Stimulated activated CD8-positive, alpha-beta memory T cell treated with anti-CD3 and anti-CD28 coated beads, Interleukin-7, amount 100 ng/mL, for 24 hours (primary cell): ENCODE data around the gene FGD2.
A peak's percentile ranks its signal among the peaks of the same experiment; 100 is the strongest.
"Not testable (repeated sequence)": the region's sequence is repeated elsewhere in the genome, so short reads cannot be mapped to it uniquely, and the experiment has no call there.

Source experiments
- DNase-seq: peaks from one replicate; pipeline ENCODE4 v3.0.0-alpha.2; 2020; ENCODE audit warnings: low read depth

FGD2 gene

DNA sequence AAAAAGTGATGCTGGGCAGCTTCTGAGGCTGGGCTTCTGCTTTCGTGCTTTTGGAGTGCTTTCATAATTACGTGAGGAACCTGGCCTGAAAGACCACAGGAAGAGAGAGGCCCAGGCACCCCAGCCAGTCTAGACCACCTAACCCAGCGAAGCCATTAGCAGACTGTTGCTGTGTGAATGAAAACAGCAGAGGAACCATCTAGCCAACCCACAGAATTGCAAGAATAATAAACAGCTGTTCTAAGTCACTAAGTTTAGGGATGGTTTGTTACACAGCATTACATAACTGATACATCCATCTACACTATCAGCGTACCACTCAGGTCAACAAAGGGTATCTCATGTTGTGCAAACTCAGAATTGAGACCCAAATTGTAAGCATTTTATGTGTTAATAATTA is 34.5 kb downstream of the FGD2 start:
- DNase-seq, result no peak

DNA sequence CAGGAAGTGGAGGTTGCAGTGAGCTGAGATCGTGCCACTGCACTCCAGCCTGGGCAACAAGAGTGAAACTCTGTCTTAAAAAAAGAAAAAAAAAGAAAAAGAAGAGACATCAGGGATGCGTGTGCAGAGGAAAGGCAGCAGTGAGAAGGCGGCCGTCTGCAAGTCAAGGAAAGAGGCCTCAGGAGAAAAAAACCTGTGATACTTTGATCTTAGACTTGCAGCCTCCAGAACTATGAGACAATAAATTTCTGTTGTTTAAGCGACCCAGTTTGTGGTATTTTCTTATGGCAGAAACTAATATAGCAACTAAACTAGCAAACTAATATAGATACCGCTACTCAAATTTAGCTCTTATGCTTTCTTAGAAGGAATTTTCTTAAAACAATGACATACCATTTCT is 36.1 kb downstream of the FGD2 start:
- no peak for DNase-seq

DNA sequence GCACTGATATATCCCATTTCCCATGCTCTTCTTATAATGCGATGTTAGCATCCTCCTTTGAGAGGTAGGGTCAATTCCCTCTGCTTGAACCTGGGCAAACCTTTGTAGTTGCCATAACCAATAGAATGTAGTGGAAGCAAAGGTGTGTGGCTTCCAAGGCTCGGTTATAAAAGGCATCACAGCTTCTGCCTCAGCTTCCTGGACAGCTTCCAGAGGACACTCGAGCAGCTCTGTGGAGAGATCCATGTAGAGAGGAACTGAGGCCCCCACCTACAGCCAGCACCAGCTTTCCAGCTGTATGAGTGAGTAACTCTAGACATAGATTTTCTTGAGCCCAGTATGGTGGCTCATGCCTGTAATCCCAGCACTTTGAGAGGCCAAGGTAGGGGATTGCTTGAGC is 36.7 kb downstream of the FGD2 start:
- DNase-seq, result no peak

DNA sequence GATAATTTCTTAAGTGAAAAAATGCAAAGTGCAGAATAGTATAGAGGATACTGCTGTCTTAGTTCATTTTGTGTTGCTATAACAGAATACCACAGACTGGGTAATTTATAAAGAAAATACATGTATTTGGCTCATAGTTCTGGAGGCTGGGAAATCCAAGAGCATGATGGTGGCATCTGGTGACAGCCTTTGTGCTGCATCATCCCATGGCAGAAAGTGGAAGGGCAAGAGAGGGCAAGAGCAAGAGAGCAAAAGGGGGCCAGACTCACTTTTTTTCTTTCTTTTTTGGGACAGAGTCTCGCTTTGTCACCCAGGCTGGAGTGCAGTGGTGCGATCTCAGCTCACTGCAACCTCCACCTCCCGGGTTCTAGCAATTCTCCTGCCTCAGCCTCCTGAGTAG is 37.6 kb downstream of the FGD2 start:
- not testable (repeated sequence) for DNase-seq

DNA sequence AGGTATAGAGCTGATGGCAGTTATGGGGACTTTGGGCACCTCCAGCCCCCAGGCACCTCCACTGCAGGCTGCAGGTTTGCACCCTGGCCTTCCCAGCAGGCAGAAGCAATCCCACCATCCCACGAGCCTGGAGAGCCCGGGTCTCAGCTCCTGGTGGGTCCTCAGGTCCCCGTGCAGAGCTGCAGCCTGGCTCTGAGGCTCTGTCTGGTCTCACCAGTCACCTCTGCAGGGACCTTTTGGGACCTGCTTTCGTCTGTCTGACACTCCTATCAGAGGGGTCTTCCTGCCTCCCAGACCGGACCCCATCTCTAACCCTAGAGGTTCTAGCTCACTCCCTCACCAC is 41.9 kb downstream of the FGD2 start:
- no peak for DNase-seq

DNA sequence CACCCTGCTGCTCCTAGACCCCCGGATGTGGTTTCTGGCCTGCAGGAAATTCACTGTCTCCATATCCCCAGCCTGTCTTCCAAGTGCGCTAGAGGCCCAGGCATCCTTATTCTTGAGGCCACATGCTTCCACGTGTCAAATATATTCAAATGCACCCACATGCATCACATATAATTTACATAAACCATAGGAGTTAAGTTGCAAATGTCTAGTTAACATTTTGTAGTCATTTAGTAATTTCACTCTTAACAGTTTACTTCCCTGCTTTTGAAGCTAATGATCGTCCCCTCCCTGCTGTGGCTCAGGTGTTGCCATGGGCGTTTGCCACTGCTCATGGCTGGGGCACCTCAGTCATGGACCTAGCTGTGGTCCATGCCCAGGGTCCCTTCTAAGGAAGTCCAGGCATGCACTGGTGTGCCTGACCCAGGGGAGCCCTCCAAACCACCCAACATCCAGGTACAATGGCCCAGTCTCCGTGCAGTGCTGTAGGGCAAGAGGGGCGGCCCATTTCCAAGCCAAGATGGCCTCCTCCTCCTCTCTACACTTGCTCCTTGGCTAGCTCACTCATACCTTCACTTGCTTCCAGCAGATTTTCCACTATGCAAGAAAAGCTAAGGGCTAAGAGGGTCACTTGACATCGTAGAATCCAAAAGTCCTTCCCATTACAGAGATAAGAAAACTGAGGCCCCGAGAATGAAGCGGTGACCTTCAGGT is 42.4 kb downstream of the FGD2 start:
- DNase-seq, result no peak

DNA sequence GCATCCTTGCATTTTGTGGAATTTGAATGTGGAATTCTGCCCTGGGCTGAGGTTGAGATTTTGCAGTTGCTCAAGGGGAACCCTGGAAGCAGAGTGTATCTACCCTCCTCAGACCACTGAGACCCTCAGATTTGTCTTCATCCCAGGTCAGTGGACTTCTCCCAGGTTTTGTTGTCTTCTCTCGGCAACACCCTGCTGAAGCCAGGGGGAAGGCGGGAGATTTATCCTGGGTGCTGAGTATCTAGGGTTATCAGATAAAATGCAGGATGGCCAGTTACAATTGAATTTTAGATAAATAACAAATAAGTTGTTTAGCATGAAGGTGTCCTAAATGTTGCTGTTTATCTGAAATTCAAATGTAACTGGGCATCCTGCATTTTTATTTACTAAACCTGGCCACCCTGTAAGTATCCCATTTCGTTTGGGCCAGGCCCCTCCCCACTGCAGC is 43.0 kb downstream of the FGD2 start:
- DNase-seq, result no peak

DNA sequence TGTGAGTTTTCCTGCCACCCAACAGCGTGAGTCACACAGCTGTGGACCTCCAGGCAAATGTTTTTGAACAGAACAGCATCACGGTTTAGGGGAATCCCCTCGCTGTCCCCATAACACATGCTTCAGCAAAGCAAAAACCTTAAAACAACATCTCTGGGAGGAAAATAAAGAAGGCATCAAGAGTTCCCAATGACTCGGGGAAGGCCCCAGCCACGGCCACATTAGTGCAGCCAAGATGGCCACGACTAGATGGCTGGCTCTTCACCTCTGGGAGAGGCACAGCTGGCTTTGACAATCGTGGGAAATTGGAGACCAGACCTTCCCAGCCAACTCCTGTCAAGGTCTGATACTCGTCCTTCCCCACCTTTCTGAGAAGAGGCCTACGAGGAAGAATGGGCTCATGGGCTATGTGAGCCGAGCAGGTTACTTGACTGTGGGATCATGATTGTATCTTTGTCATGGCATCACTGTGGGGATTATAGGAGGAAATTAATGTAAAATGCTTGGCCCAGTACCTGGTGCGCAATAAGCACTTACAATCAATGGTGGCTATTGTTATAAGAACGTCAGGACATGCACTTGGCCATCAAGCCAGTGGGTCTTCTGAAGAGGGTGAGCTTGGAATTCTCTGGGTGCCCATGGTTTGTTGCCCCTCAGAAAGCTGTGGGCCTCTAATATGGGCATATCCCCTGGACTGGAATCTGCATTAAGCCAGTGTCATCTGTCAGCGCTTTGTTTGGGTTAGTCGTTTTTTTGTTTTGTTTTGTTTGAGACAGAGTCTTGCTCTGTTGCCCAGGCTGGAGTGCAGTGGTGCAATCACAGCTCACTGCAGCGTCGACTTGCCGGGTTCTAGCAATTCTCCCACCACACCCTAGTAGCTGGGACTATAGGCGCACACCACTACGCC is 43.6 kb downstream of the FGD2 start:
- DNase-seq, result peak; percentile 33

DNA sequence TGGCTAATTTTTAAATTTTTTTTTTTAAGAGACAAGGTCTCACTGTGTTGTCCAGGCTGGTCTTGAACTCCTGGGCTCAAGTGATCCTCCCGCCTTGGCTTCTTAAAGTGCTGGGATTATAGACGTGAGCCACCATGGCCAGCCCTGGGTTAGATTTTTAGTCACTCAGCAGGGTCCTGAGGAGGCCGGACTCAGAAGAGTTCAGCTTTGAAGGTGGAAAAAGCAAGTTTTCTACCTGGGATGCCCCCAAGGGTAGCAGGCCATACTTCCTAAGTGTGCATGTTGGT is 44.2 kb downstream of the FGD2 start:
- no peak for DNase-seq

DNA sequence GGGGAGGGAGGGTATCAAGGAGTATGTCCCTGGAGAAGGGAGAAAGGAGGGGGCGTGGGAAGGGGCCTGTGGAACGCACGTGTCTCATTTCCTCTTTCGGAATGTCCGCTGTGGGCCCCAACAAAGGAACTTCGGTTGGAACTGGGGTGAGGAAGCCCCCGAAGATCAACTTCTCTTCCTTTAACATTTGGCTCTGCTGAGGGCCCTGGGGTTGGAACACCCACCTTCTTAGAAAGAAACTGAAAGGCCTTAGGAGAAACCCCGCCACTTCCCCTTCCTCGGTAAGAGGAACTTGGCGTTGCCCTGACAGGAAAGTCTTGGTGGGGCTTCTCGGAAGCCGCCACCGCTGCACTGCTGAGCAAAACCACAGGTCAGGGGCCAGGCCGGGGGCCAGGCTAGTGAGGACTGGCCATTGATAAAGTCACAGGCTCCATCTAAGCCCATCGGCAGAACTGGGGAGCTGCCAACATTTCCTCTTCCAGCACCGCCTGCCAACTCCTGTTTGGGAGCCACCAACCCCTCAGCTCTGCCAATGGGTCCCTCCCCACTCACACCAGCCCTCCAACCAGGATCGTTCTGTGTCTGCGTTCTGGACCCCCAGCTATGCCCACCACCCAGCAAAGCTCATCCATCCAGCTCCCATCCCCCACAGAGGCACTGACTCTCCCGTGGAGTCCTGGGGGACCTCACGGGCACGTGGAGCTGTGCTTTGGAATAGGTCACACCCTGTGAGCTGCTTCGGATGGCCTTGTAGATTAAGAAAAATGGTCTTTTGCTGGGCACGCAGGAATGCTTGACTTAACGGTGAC is 44.8 kb downstream of the FGD2 start:
- DNase-seq, result peak; percentile 27

DNA sequence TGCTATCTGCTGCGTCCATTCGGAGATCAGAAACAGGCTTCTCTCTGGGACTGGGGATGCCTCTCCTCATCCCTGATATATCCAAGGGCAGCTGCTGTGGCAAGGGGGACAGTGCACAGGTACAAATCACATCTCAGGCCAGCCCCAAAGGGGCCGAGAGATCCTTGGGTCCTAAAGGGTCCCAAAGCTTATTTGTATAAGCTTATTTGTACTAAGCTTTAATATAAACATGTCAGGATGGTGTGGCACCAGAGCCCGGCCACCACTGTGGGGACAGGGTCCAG is 45.3 kb downstream of the FGD2 start:
- DNase-seq, result no peak

DNA sequence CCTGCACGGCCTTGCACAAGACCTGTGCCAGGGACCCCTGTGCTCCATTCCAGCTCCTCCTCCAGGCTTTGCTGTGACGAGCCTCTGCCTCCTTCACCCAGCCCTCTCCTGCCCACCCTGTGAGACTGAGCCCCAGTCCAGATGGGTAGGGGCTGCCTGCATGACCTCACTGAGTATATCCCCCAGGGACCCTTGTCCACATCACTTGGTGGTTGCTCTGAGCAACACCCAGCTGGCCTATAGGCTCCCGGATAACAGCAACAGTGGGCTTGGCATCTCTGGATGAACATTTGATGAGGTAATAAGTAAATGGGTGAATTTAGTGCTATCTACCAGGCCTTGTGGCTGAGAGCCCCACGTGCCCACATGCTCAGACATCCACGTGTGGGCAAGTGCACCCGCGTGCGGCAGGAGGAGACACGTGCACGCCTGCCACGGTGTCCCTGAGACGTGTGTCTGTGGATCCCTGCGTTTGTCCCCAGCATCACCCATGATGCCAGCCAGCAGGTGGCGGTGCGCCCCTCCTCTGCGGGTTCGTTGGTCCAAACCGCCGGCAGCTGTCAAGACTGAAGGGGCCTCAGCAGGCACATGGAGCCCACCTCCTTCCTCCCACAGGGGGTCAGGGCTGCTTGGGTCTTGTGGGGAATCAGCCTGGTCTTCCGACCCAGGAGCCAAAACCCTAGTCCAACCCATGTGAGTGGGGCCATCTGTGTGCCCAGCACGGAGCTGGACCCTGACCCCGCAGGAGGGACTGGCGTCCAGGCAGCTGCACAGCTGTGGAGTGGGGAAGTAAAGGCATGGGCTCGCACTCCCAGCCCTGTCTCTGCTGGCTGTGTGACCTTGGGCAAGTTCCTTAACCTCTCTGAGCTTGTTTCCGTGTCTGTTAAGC is 45.9 kb downstream of the FGD2 start:
- peak; percentile 80 for DNase-seq

DNA sequence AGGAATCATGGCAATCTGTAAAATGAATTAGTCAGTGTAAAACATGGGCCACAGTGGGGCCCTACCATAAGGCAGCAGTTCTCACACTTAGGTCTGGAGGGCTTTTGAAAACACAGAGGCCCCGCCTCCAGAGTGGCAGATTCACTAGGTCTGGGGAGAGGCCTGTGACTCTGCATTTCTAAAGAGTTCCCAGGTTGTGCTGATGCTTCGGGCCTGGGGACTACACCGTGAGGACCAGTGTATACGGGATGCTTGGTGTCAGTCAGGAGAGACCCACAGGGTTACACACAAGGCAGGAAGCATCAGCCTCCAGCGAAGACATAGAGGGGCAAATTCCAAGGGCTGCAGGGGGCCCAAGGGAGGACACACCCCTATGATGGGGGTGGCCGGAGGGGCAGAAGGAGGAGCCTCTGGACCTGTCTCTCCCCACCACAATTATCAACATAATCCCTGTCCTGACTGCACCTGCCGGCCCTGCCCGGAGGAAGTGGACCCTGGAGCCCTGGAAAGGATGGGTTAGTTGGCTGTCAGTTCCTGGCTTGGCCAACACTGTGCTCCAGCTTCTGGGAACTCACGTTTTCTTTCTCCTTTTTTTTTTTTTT is 46.7 kb downstream of the FGD2 start:
- no peak for DNase-seq

DNA sequence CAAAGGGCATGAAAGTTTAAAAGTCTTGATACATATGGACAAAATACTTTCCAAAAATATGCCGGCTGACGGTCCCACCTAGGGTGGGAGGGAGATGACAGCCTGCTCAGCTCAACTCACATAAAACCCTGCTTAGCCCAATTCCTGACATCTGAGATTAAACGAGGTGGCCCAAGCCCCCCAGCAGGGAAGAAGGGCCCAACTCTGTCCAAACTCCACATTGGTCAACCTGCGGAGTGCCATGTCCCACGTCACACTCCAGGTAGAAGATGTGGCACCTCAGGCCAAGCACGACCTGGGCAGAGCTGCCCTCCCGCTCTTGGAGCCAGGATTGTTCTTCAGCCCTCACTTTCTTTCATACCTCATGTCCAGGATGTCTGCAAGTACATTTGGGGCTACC is 48.2 kb downstream of the FGD2 start:
- DNase-seq, result no peak

DNA sequence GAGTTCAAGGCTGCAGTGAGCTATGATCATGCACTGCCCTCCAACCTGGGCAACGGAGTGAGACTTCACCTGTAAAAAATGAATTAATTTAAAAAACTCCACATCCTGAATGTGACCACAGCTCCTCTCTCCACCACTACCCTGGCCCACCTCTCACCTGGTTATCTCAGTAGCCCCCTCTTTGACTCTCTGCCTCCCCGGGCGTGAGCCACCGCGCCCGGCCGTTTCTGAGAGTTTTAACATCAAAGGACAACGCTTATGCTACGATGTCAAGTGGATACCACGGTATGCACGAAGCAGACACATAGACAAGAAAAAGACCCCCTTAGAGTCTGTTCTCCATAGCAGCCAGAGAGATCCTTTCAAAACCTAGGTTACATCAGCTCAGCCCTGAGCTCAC is 48.7 kb downstream of the FGD2 start:
- no peak for DNase-seq

DNA sequence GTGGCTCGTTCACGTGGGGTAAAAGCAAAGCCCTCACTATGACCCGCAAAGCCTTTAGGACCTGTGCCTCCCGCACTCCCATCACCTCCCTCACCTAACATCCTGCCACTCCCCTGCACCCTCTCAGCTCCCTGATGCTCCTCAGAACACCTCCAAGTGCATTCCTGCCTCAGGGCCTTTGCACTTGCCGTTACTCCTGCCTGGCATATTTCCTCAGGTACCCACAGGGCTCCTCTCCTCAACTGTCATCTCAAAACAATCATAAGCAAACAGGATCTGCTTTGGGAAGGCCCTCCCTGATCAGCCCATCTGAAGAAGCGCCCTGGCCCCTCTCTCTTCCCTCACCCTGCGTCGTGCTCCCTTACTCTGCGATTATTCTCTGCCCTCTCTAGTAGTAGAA is 49.1 kb downstream of the FGD2 start:
- no peak for DNase-seq

DNA sequence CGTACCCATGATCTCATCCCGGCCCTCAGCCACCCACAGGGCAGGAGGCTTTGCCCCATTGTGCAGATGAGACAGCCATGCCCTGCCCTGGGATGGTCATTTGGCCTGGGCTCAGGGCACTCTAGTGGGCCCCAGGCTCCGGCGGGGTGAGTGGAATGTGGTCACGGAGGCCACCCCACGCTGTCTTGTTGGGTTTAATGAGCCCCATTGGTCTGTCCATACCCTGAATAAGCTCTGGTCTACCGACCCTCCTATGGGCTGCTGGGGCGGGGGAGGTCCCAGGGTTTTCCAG is 50.6 kb downstream of the FGD2 start:
- no peak for DNase-seq

DNA sequence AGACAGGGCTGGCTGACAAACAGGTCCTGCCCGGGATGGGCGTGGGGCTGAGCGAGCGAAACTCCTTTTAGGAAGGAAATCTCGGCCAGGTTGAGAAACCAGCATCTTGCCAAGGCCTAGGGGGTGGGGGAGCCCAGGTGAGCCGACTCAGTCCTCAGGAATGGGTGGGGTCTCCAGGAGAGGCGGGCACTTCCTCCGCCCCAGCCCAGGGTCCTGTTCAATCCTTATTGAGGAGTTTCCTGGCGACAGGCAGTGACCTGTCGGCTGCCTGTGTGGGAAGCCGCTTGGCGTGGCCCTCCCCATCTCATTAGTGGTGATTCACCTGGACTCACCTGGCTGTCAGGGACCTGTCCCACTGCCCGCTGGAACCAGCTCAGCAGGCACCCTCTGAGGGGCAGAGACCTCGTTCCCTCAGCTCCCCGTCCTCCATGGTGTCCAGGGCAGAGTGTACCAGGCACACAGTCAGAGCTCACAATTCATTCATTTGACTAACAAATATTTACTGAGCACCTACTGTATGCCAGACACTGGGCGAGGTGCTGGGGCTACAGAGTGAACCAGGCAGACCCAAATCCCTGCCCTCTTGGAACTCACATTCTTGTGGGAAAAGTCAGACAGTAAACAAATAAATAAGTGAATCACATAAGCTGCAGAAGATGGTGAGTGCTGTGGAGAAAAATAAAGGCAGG is 51.1 kb downstream of the FGD2 start:
- no peak for DNase-seq

DNA sequence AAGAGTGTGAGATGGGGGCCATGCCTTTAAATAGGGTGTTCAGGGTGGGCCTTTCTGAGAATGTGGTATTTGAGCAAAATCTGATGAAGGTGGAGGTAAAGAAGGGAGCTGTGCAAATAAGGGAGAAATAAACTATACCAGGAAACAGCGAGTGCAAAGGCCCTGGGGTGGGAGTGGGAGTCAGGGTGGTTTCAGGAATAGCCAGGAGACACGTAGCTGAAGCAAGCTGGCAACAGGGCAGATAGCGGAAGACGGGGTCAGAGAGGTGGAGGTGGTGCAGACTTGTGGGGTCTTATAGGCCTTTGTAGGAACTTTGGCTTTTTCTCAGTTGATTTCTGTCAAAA is 51.6 kb downstream of the FGD2 start:
- DNase-seq, result no peak

DNA sequence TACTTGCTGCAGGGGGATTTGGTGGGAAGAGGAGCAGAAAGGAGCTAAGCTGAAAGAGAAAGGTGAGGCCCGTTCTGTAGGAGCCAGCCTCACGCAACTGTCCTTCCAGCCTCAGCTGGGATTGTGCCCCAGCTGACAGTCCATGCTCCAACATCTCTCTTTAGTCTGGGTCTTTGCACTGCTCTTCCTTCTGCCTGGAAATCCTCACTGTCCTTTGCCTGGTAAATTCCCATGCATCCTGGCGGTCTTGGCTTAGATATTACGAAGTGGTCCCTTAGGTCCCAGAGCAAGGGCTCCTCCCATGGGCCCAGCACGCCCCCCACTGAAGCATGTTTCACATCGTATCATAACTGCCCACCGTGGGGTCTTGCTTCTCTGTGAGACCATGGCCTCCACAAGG is 52.2 kb downstream of the FGD2 start:
- no peak for DNase-seq

DNA sequence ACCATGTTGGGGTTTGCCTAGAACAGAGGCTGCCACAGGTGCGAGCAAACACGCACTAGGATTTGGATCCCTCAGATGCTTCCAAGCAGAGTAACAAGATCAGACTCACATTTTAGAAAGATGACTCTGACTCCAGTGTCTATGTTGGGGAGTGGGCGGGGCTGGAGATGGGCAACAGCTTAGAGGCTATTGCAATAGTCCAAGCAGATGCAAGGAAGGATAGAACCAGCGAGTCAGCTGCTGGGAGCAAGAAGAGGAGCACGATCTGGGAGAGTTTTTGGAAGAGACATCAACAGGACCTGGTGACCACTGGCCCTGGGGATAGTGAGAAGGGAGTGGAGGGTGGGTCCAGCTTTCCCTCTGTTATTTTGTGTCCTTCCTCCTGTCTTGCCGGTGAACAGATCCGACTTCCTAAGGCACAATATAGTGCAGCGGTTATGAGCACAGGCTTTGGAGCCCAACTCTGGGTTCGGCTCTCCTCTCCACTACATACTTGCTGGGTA is 52.7 kb downstream of the FGD2 start:
- no peak for DNase-seq
